Activated CD8-positive, alpha-beta memory T cell treated with anti-CD3 and anti-CD28 coated beads for 1 hour (primary cell): Measurements from ENCODE around the gene RAPGEF5.

Source experiments
- DNase-seq, 2 donors: peaks; one replicate each; pipeline ENCODE4 v3.0.0-alpha.2; 2020; ENCODE audit warnings: low read depth in 1 of 2; ENCODE audit errors: extremely low read depth in 1 of 2

Gene RAPGEF5

GRCh38 chr7:22229148-22229547, 127.8 kb downstream of the RAPGEF5 start:
- no peak for DNase-seq

GRCh38 chr7:22223807-22224206, 133.1 kb downstream of the RAPGEF5 start:
- no peak for DNase-seq

GRCh38 chr7:22220941-22221340, 136.0 kb downstream of the RAPGEF5 start:
- DNase-seq = no peak

GRCh38 chr7:22219739-22220493, 137.0 kb downstream of the RAPGEF5 start:
- DNase-seq = no peak

GRCh38 chr7:22219036-22219435, 137.9 kb downstream of the RAPGEF5 start:
- no peak for DNase-seq

GRCh38 chr7:22216832-22217475, 140.0 kb downstream of the RAPGEF5 start:
- DNase-seq = no peak

GRCh38 chr7:22216309-22216708, 140.6 kb downstream of the RAPGEF5 start:
- DNase-seq = no peak

GRCh38 chr7:22214000-22214399, 143.0 kb downstream of the RAPGEF5 start:
- no peak for DNase-seq

GRCh38 chr7:22213081-22213480, 143.9 kb downstream of the RAPGEF5 start:
- DNase-seq = no peak

GRCh38 chr7:22210967-22211366, 146.0 kb downstream of the RAPGEF5 start:
- DNase-seq = no peak

- DNase-seq = no peak
Observed at GRCh38 chr7:22210355-22210754, 146.6 kb downstream of the RAPGEF5 start.

- no peak for DNase-seq
Observed at GRCh38 chr7:22208799-22209198, 148.2 kb downstream of the RAPGEF5 start.

GRCh38 chr7:22207724-22208225, 149.2 kb downstream of the RAPGEF5 start:
- no peak for DNase-seq

GRCh38 chr7:22205631-22206030, 151.3 kb downstream of the RAPGEF5 start:
- no peak for DNase-seq

GRCh38 chr7:22204312-22204711, 152.6 kb downstream of the RAPGEF5 start:
- DNase-seq = no peak

GRCh38 chr7:22202141-22202540, 154.8 kb downstream of the RAPGEF5 start:
- DNase-seq = no peak

GRCh38 chr7:22201186-22201880, 155.6 kb downstream of the RAPGEF5 start:
- no peak for DNase-seq

- no peak for DNase-seq
Observed at GRCh38 chr7:22200777-22201176, 156.2 kb downstream of the RAPGEF5 start.

GRCh38 chr7:22200238-22200637, 156.7 kb downstream of the RAPGEF5 start:
- DNase-seq = no peak

GRCh38 chr7:22197376-22197775, 159.6 kb downstream of the RAPGEF5 start:
- DNase-seq = no peak

GRCh38 chr7:22196429-22196828, 160.5 kb downstream of the RAPGEF5 start:
- no peak for DNase-seq
